Measurements from ENCODE around the gene SYF2. TPM values are rescaled to one million over a fixed set of nuclear protein-coding genes. Genes with fewer than 3 reads are reported as not detected.

SYF2 gene
- total and polyA plus RNA-seq, 2 of the 4 experiments (the other 2 are of a cell fraction), result 8.6 to 19.5 TPM

DNA sequence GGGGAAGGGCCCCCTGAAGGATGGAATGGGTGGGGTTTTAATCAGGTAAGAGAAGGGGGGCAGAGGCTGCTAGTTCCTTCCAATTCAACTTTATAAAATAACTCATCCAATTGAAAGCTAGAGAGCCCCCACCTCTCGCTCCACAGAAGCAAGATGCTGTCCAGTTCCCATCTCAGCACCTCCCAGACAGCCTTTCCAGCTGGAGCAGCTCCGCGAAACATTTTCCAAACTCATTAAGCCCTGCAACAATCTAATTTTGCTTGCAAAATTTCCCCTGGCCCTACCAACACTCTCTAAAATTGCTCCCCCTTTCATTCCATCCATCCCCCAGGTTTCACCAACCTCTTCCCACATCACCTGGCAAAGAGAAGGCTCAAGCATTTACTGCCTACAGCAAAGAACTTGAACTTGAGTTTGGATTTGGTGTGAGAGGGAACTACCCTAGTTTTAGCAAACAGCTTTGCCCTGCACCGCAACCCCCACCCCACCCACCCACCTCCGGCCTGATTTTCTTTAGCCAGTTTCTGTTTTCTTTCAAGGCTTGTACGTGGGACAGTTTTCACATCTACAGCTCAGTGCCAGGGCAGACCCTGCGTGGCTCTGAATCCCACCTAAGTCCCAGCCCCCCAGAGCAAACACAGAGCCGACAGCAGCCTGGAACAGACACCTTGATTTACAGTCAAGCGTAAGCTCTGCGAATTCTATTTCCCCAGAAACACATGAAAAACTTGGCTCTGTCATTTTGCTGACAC, 46.7 kb downstream of the SYF2 start (continued):
- TF ChIP-seq, protein P1, sequence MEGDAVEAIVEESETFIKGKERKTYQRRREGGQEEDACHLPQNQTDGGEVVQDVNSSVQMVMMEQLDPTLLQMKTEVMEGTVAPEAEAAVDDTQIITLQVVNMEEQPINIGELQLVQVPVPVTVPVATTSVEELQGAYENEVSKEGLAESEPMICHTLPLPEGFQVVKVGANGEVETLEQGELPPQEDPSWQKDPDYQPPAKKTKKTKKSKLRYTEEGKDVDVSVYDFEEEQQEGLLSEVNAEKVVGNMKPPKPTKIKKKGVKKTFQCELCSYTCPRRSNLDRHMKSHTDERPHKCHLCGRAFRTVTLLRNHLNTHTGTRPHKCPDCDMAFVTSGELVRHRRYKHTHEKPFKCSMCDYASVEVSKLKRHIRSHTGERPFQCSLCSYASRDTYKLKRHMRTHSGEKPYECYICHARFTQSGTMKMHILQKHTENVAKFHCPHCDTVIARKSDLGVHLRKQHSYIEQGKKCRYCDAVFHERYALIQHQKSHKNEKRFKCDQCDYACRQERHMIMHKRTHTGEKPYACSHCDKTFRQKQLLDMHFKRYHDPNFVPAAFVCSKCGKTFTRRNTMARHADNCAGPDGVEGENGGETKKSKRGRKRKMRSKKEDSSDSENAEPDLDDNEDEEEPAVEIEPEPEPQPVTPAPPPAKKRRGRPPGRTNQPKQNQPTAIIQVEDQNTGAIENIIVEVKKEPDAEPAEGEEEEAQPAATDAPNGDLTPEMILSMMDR (conservative IDR thresholded peaks at IDR 0.05; ENCODE audit: low read depth, low read length), result no peak
- TF ChIP-seq SMC3 (IDR thresholded peaks at IDR 0.05; ENCODE audit: low read depth, low read length), result no peak
